Endothelial cell of umbilical vein (primary cell): ENCODE data around the gene N4BP3. TPM values are rescaled to one million over a fixed set of nuclear protein-coding genes. Genes with fewer than 3 reads are reported as not detected.
A peak's percentile ranks its signal among the peaks of the same experiment; 100 is the strongest.

ENCODE experiments used
- BruUV-seq: library from RNA; stranded (reverse); fragments of 400-500 nt; replicated peaks from 2 replicates; lab custom pipeline; 2021; lab: Mats Ljungman, UMichigan
- CTCF ChIA-PET: fragments of 300-600, 350-600 bp; sonication (Branson Sonifier 250); formaldehyde crosslinking; loops from one replicate; lab custom pipeline; 2021; ENCODE audit warnings: antibody characterized with exemption, inconsistent platforms; lab: Charles Lee
- POLR2A ChIA-PET: fragments of 300-600, 350-600 bp; sonication (Branson Sonifier 250); formaldehyde crosslinking; loops from one replicate; lab custom pipeline; 2021; ENCODE audit warnings: antibody characterized with exemption, inconsistent platforms; lab: Charles Lee
- DNase-seq: peaks from one replicate; pipeline ENCODE4 v3.0.0-alpha.2; 2011; ENCODE audit warnings: low read depth, low spot score
- FAIRE-seq: peaks from 2 replicates; lab custom pipeline; 2011; peaks lifted over from hg19 to GRCh38; lab: Jason Lieb, UNC
- H2AFZ ChIP-seq: 2 replicates; pipeline ENCODE4 v1.6.0; 2012; ENCODE audit warnings: low read depth, low read length, control low read depth, inconsistent platforms
- H3K27ac ChIP-seq: 2 replicates; pipeline ENCODE4 v1.5.1; 2011; ENCODE audit warnings: low read depth, mild to moderate bottlenecking, control low read depth, low read length, moderate library complexity; ENCODE audit not compliant: insufficient read depth
- H3K27me3 ChIP-seq, 2 experiments: 2 replicates each; pipeline versions ENCODE4 v1.6.0 to v1.6.1; 2011; ENCODE audit warnings: low read length in 2 of 2, mixed read lengths in 1 of 2; ENCODE audit not compliant: control insufficient read depth in 2 of 2, insufficient read depth in 2 of 2
- H3K36me3 ChIP-seq, 2 experiments: 2 replicates in 1 of 2; 3 replicates in 1 of 2; pipeline ENCODE4 v1.5.1; 2011; ENCODE audit warnings: low read length in 2 of 2, mild to moderate bottlenecking in 1 of 2, moderate library complexity in 1 of 2; ENCODE audit not compliant: control insufficient read depth in 2 of 2, insufficient read depth in 2 of 2; ENCODE audit errors: extremely low read depth in 1 of 2
- H3K4me1 ChIP-seq: 3 replicates; pipeline ENCODE4 v1.5.1; 2011; ENCODE audit warnings: mild to moderate bottlenecking, low read length; ENCODE audit not compliant: control insufficient read depth, insufficient read depth; ENCODE audit errors: extremely low read depth
- H3K4me2 ChIP-seq: 2 replicates; pipeline ENCODE4 v1.6.1; 2011; ENCODE audit warnings: low read length, control low read depth, mixed read lengths; ENCODE audit not compliant: insufficient read depth
- H3K4me3 ChIP-seq, 3 experiments: fragments of 200-600 bp in 1 of 3; sonication (generic), shearing (Covaris generic) in 1 of 3; replicated peaks in 1 of 3; 2 replicates each; pipeline ENCODE4 v1.5.1; 2011 to 2016; ENCODE audit warnings: control low read depth in 3 of 3, low read length in 3 of 3, mild to moderate bottlenecking in 2 of 3, inconsistent platforms in 1 of 3, low read depth in 1 of 3, moderate library complexity in 1 of 3; ENCODE audit not compliant: insufficient read depth in 1 of 3
- H3K79me2 ChIP-seq: 2 replicates; pipeline ENCODE4 v1.6.0; 2012; ENCODE audit warnings: low read length, inconsistent platforms; ENCODE audit not compliant: control insufficient read depth, insufficient read depth
- H3K9ac ChIP-seq: replicated peaks from 2 replicates; pipeline ENCODE3; 2011; ENCODE audit warnings: low read length, control low read depth; ENCODE audit not compliant: insufficient read depth; ENCODE audit errors: extremely low read depth
- H3K9me1 ChIP-seq: replicated peaks from 3 replicates; pipeline ENCODE4 v1.6.0; 2011; ENCODE audit warnings: mild to moderate bottlenecking, low read length; ENCODE audit not compliant: control insufficient read depth, insufficient read depth; ENCODE audit errors: extremely low read depth
- H3K9me3 ChIP-seq: replicated peaks from 2 replicates; pipeline ENCODE4 v1.5.1; 2012; ENCODE audit warnings: low read length, inconsistent platforms; ENCODE audit not compliant: control insufficient read depth, insufficient read depth
- H4K20me1 ChIP-seq: replicated peaks from 2 replicates; pipeline ENCODE3; 2011; ENCODE audit warnings: mild to moderate bottlenecking, low read length; ENCODE audit not compliant: control insufficient read depth, insufficient read depth; ENCODE audit errors: extremely low read depth
- GATA2 ChIP-seq: IDR thresholded peaks from 2 replicates; pipeline ENCODE4 v1.7.0; 2011; ENCODE audit warnings: low read depth, mild to moderate bottlenecking, moderate library complexity, mixed read lengths, low read length; ENCODE audit not compliant: insufficient read length, insufficient read depth
- JUN ChIP-seq: IDR thresholded peaks from 2 replicates; pipeline ENCODE4 v1.6.1; 2011; ENCODE audit warnings: borderline replicate concordance, low read depth; ENCODE audit not compliant: insufficient read length, insufficient read depth
- MYC ChIP-seq: IDR thresholded peaks from one replicate; pipeline ENCODE4 v1.6.1; 2011; ENCODE audit warnings: mild to moderate bottlenecking, low read depth, low read length
- POLR2A ChIP-seq: IDR thresholded peaks from 2 replicates; pipeline ENCODE4 v1.6.1; 2012; ENCODE audit warnings: low read depth, mild to moderate bottlenecking, control low read depth, low read length
- POLR2AphosphoS5 ChIP-seq: IDR thresholded peaks from 2 replicates; pipeline ENCODE4 v1.6.1; 2012; ENCODE audit warnings: low read depth, mild to moderate bottlenecking, control low read depth, low read length, moderate library complexity; ENCODE audit not compliant: insufficient read depth
- dilution Hi-C: fragments of 300-500 bp; cut with MboI; formaldehyde crosslinking; loops from one replicate; pipeline ENCODE4 v1.15.0; 2019; ENCODE audit warnings: low sequenced_read_pairs; ENCODE audit not compliant: extremely low pct_ligation_motif_present
- intact Hi-C: fragments of 100-400 bp; cut with micrococcal nuclease; formaldehyde crosslinking; loops from one replicate; pipeline ENCODE4 v1.10.0; 2022
- polyA plus RNA-seq, 4 experiments: library from polyadenylated mRNA; depleted of rRNA in 3 of 4; stranded (reverse) in 3 of 4; unstranded in 1 of 4; fragments of >200 nt; gene quantifications; 2 replicates each; pipeline versions ENCODE4 v1.2.1 to v1.2.3, GENCODE V29; 2011 to 2012; ENCODE audit warnings: missing spikeins in 1 of 4
- total RNA-seq: library from RNA; stranded (reverse); gene quantifications from 2 replicates; pipeline ENCODE4 v1.2.3, GENCODE V29; 2021
- TF ChIP-seq, protein P1 (sequence below), 2 donors: IDR thresholded peaks; 1 replicate in 1 of 2; 2 replicates in 1 of 2; pipeline ENCODE4 v1.5.1; 2011; ENCODE audit warnings: low read length in 2 of 2, mild to moderate bottlenecking in 2 of 2, moderate library complexity in 2 of 2, control low read depth in 1 of 2, inconsistent platforms in 1 of 2, low read depth in 1 of 2; ENCODE audit not compliant: insufficient read depth in 1 of 2; ENCODE audit errors: extremely low read depth in 1 of 2
- TF ChIP-seq, protein P2 (sequence below): IDR thresholded peaks from 2 replicates; pipeline ENCODE4 v1.6.1; 2011; ENCODE audit not compliant: insufficient read depth, insufficient read length

Gene N4BP3
- total and polyA plus RNA-seq, 2 donors (not counting 3 experiments of a cell fraction or from before 2014, with no cell fraction given): 11.8 to 38.2 TPM

DNA sequence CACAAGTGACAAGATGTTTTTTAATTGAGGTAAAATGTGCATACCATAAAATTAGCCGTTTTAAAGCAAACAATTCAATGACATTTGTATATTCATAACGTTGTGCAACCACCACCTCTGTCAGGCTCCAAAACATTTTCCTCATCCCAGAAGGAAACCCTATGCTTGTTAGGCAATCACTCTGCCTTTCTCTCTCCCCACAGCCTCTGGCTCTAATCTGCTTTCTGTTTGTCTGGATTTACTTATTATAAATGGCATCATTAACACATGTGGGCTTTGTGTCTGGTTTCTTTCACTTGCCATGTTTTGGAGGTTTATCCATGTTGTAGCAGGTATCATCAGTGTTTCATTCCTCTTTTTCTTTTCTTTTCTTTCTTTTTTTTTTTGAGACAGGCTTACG lies 1.4 kb upstream of the N4BP3 start:
- DNase-seq (no peak), FAIRE-seq (peak; percentile 18)
- Histone ChIP-seq H3K79me2 (peaks cover 9% of the 10 kb centered on the region), H3K9ac (no peak overlapping the region), H3K9me3 (no peaks in the 10 kb centered on the region), H3K27ac (no peak overlapping the region), H4K20me1 (no peaks in the 10 kb centered on the region), H3K4me2 (no peak overlapping the region), H3K9me1 (no peaks in the 10 kb centered on the region), H2AFZ (no peak overlapping the region), H3K36me3 (no peaks in the 10 kb centered on the region), H3K4me3 (no peak overlapping the region), H3K27me3 (no peaks in the 10 kb centered on the region), H3K4me1 (peaks cover 24% of the 10 kb centered on the region)
- intact Hi-C loops (loop anchor here (2.0 to 10.0 kb wide), 2 partner anchors 35 to 617 kb away; partner anchors contain the start of gene PDLIM7), dilution Hi-C loops (no loop called here)
- TF ChIP-seq MYC (no peak), POLR2A (no peak), GATA2 (no peak), POLR2AphosphoS5 (no peak), JUN (no peak)
- TF ChIP-seq, protein P1, sequence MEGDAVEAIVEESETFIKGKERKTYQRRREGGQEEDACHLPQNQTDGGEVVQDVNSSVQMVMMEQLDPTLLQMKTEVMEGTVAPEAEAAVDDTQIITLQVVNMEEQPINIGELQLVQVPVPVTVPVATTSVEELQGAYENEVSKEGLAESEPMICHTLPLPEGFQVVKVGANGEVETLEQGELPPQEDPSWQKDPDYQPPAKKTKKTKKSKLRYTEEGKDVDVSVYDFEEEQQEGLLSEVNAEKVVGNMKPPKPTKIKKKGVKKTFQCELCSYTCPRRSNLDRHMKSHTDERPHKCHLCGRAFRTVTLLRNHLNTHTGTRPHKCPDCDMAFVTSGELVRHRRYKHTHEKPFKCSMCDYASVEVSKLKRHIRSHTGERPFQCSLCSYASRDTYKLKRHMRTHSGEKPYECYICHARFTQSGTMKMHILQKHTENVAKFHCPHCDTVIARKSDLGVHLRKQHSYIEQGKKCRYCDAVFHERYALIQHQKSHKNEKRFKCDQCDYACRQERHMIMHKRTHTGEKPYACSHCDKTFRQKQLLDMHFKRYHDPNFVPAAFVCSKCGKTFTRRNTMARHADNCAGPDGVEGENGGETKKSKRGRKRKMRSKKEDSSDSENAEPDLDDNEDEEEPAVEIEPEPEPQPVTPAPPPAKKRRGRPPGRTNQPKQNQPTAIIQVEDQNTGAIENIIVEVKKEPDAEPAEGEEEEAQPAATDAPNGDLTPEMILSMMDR (IDR thresholded peaks at IDR 0.05; ENCODE audit: extremely low read depth in 1 of 2, insufficient read depth in 1 of 2, low read depth in 1 of 2, low read length in 2 of 2): no peak
- TF ChIP-seq, protein P2, sequence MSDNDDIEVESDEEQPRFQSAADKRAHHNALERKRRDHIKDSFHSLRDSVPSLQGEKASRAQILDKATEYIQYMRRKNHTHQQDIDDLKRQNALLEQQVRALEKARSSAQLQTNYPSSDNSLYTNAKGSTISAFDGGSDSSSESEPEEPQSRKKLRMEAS: no peak
- no TSS peak for BruUV-seq
- ChIA-PET POLR2A (no interaction called here), CTCF (interaction anchor here (1.9 kb wide), 1 partner anchor 34 kb away, joined by 6 read pairs; no protein-coding TSS in a partner anchor)
